Breast epithelium (tissue), 3 donors: ENCODE measurements around the gene UBE2M.

Experiments used
- CTCF ChIP-seq, 3 donors: fragments of 450-650 bp; IDR thresholded peaks; one replicate each; pipeline ENCODE4 v1.5.1; 2016 to 2017; ENCODE audit warnings: antibody characterized with exemption in 3 of 3, mild to moderate bottlenecking in 3 of 3, moderate library complexity in 3 of 3
- POLR2A ChIP-seq: fragments of 450-650 bp; IDR thresholded peaks from one replicate; pipeline ENCODE4 v1.6.1; 2016; ENCODE audit warnings: antibody characterized with exemption, mild to moderate bottlenecking, moderate library complexity

DNA sequence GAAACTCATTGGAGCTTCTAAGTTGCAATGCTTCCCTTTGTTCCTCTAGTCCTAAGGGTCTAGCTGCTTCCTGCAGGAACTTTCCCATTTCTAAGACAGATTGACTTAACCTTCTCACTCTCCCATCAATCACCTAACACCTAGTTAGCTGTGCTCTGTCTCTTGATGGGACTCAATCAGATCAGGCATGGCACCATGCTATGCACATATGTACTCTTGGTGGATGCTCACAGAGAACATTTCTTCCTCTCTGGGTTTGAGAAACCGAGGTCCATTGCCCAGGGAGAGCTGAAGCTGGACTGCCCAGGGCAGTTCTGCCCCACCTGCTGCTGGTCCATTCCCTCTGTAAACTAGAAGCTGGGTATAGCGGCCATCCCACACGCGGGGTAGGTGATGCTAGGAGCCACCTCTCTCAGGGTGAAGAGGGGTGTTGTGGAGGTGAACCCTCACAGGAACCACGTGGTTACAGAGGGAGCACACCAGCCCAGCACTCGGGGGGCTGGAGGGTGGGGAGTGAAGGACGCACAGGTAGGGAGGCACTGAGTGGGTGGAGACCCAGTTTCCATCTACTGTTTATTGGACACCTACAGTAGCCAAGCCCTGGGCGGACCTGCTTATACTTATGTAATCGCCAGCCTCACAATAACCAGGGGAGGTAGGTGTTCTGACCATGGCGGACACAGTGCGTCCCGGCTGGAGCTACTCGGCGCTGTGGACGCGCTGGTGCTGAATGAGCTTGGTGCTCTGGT, 3.1 kb upstream of the UBE2M start:
- TF ChIP-seq CTCF (IDR thresholded peaks at IDR 0.05) (no peak), POLR2A (no peak)
